DND-41 (cell line): ENCODE results near the gene TADA2A.

Source experiments
- ATAC-seq: fragments of 200-7000 bp; cut with Tn5 transposase; 3 replicates; pipeline ENCODE4 v1.9.1; 2021; ENCODE audit warnings: low read depth; ENCODE audit not compliant: insufficient read depth
- DNase-seq: peaks from one replicate; pipeline ENCODE4 v3.0.0-alpha.2; 2020
- H2AFZ ChIP-seq: 2 replicates; pipeline ENCODE4 v1.6.0; 2012; ENCODE audit warnings: low read depth, low read length
- H3K27ac ChIP-seq: 2 replicates; pipeline ENCODE4 v1.5.1; 2012; ENCODE audit warnings: low read length, inconsistent platforms
- H3K27me3 ChIP-seq: fragments of 200-600 bp; sonication (generic); 2 replicates; pipeline ENCODE4 v1.6.0; 2012; ENCODE audit warnings: low read length, mild to moderate bottlenecking, inconsistent platforms; ENCODE audit not compliant: insufficient read depth, poor library complexity
- H3K36me3 ChIP-seq: 2 replicates; pipeline ENCODE4 v1.5.1; 2012; ENCODE audit warnings: low read length, inconsistent platforms; ENCODE audit not compliant: insufficient read depth
- H3K4me1 ChIP-seq: 2 replicates; pipeline ENCODE4 v1.5.1; 2012; ENCODE audit warnings: mild to moderate bottlenecking, low read length; ENCODE audit not compliant: insufficient read depth
- H3K4me2 ChIP-seq: 2 replicates; pipeline ENCODE4 v1.6.0; 2012; ENCODE audit warnings: mild to moderate bottlenecking, moderate library complexity, low read length, inconsistent platforms; ENCODE audit not compliant: insufficient read depth
- H3K4me3 ChIP-seq, 2 experiments: fragments of 200-600 bp in 1 of 2; shearing (Covaris generic) in 1 of 2; 2 replicates each; pipeline ENCODE4 v1.5.1; 2012 to 2016; ENCODE audit warnings: inconsistent platforms in 2 of 2, low read length in 2 of 2, mild to moderate bottlenecking in 2 of 2, low read depth in 1 of 2, moderate library complexity in 1 of 2
- H3K79me2 ChIP-seq: 2 replicates; pipeline ENCODE4 v1.6.0; 2012; ENCODE audit warnings: low read length, inconsistent platforms; ENCODE audit not compliant: insufficient read depth
- H3K9ac ChIP-seq: 2 replicates; pipeline ENCODE4 v1.6.0; 2012; ENCODE audit warnings: low read depth, mild to moderate bottlenecking, inconsistent platforms, low read length, moderate library complexity
- H3K9me3 ChIP-seq: 2 replicates; pipeline ENCODE4 v1.5.1; 2012; ENCODE audit warnings: low read length, moderate library complexity, mild to moderate bottlenecking, inconsistent platforms; ENCODE audit not compliant: insufficient read depth, severe bottlenecking
- H4K20me1 ChIP-seq: 2 replicates; pipeline ENCODE4 v1.6.0; 2012; ENCODE audit warnings: low read length; ENCODE audit not compliant: insufficient read depth
- EZH2 ChIP-seq: IDR thresholded peaks from 3 replicates; pipeline ENCODE4 v1.6.1; 2012; ENCODE audit warnings: borderline replicate concordance, low read depth, mild to moderate bottlenecking, moderate library complexity, low read length, inconsistent platforms; ENCODE audit not compliant: severe bottlenecking
- TF ChIP-seq, protein P1 (sequence below): IDR thresholded peaks from 2 replicates; pipeline ENCODE4 v1.5.1; 2012; ENCODE audit warnings: borderline replicate concordance, low read length, moderate library complexity, mild to moderate bottlenecking; ENCODE audit not compliant: poor library complexity, severe bottlenecking; ENCODE audit errors: extremely low read depth

TADA2A gene

DNA sequence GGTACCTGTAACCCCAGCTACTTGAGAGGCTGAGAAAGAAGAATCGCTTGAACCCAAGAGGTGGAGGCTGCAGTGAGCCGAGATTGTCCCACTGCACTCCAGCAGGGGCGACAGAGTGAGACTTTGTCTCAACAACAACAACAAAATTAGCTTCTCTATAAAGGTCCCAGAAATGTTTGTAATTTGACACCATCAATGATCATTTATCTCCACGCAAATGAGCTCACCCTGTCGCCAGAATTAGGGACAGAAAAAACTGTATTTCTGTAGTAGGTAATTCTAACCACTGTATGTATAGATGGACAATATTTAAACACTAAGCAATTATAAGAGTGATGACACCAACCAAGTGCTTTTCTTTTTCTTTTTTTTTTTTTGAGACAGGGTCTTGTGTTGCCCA is 20.2 kb upstream of the TADA2A start:
- H2AFZ ChIP-seq = no peak overlapping the region
- no peak for DNase-seq
- no peaks in the 10 kb centered on the region for H3K79me2 ChIP-seq
- no peak overlapping the region for H3K27ac ChIP-seq
- H3K4me1 ChIP-seq = no peaks in the 10 kb centered on the region
- H3K9me3 ChIP-seq = no peaks in the 10 kb centered on the region
- H3K4me2 ChIP-seq = no peak overlapping the region
- H3K4me3 ChIP-seq = no peak overlapping the region
- no peaks in the 10 kb centered on the region for H4K20me1 ChIP-seq
- H3K27me3 ChIP-seq = no peaks in the 10 kb centered on the region
- TF ChIP-seq EZH2 = no peak
- TF ChIP-seq, protein P1, sequence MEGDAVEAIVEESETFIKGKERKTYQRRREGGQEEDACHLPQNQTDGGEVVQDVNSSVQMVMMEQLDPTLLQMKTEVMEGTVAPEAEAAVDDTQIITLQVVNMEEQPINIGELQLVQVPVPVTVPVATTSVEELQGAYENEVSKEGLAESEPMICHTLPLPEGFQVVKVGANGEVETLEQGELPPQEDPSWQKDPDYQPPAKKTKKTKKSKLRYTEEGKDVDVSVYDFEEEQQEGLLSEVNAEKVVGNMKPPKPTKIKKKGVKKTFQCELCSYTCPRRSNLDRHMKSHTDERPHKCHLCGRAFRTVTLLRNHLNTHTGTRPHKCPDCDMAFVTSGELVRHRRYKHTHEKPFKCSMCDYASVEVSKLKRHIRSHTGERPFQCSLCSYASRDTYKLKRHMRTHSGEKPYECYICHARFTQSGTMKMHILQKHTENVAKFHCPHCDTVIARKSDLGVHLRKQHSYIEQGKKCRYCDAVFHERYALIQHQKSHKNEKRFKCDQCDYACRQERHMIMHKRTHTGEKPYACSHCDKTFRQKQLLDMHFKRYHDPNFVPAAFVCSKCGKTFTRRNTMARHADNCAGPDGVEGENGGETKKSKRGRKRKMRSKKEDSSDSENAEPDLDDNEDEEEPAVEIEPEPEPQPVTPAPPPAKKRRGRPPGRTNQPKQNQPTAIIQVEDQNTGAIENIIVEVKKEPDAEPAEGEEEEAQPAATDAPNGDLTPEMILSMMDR = no peak
- H3K9ac ChIP-seq = no peak overlapping the region
- no peak for ATAC-seq
- no peaks in the 10 kb centered on the region for H3K36me3 ChIP-seq

DNA sequence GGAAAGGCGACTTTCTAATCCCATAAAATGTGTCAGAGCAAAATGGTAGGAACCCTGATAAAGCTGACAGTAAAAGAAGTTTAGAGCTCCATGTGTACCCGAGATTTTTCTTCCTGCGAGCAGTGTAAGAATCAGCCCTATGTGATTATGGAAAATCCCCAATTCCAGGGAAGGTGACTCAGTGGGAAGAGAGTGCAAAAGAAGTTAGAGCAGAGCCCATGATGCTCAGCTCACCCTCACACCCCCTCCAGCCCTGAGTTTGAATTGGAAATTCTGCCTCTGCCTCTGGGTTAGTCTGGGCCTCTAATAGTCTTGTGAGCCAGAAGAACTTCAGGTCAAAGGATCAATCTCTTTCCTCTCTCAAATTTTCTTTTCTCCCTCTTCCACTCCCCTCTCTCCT is 18.4 kb upstream of the TADA2A start:
- Histone ChIP-seq H3K4me2 (no peak overlapping the region), H3K27ac (no peak overlapping the region), H3K27me3 (no peaks in the 10 kb centered on the region), H4K20me1 (no peaks in the 10 kb centered on the region), H3K36me3 (no peaks in the 10 kb centered on the region), H3K4me1 (no peaks in the 10 kb centered on the region), H3K79me2 (no peaks in the 10 kb centered on the region), H2AFZ (no peak overlapping the region), H3K4me3 (no peak overlapping the region), H3K9me3 (no peaks in the 10 kb centered on the region), H3K9ac (no peak overlapping the region)
- DNase-seq (no peak), ATAC-seq (no peak)
- TF ChIP-seq, protein P1 = no peak
- no peak for TF ChIP-seq EZH2

DNA sequence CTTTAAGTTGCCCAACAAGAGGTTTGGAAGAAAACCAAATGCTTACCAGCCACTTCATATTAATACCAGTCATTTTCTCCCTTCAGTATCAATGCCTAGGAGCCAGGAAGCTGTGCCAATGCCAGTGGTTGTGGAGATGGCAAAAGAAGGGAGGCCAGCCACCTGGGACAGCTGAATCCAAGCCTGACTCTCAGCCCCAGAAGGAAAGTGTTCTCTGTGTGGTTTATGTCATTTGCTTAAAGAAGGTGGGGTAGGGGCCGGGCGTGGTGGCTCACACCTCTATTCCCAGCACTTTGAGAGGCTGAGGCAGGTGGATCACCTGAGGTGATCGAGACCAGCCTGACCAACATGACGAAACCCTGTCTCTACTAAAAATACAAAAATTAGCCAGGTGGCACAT is 17.5 kb upstream of the TADA2A start:
- no peak for ATAC-seq
- no peak overlapping the region for H2AFZ ChIP-seq
- TF ChIP-seq, protein P1 = no peak
- no peak for TF ChIP-seq EZH2

DNA sequence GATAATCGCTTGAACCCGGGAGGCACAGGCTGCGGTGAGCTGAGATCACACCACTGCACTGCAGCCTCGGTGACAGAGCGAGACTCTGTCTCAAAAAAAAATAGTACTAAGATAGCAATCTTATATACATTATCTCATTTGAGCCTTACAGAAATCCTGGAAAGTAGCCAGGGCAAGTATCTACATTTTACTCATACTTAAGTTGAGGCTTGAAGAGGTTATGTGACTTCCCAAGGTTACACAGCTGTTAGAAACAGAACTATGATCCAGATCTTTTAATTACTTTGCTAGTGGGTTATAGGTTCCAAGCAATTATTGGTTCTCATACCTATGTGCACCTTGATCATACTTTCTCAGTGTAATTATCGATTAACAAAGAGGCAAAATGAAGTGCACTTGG is 15.5 kb upstream of the TADA2A start:
- ATAC-seq = no peak

More for the DNA sequence above, 17.5 kb upstream of the TADA2A start:
- H3K4me2 ChIP-seq = no peak overlapping the region
- H3K36me3 ChIP-seq = no peaks in the 10 kb centered on the region
- no peaks in the 10 kb centered on the region for H3K4me1 ChIP-seq
- no peak for DNase-seq
- H3K9me3 ChIP-seq = no peaks in the 10 kb centered on the region
- no peak overlapping the region for H3K27ac ChIP-seq
- H4K20me1 ChIP-seq = no peaks in the 10 kb centered on the region
- H3K79me2 ChIP-seq = no peaks in the 10 kb centered on the region
- no peak overlapping the region for H3K4me3 ChIP-seq
- no peaks in the 10 kb centered on the region for H3K27me3 ChIP-seq
- no peak overlapping the region for H3K9ac ChIP-seq

More for the DNA sequence above, 15.5 kb upstream of the TADA2A start:
- Histone ChIP-seq H3K4me1 (no peaks in the 10 kb centered on the region), H3K4me3 (no peak overlapping the region), H3K27me3 (no peaks in the 10 kb centered on the region), H3K9me3 (no peaks in the 10 kb centered on the region), H3K36me3 (no peaks in the 10 kb centered on the region), H4K20me1 (no peaks in the 10 kb centered on the region), H3K9ac (no peak overlapping the region), H3K27ac (no peak overlapping the region), H3K79me2 (no peaks in the 10 kb centered on the region), H3K4me2 (no peak overlapping the region), H2AFZ (no peak overlapping the region)
- TF ChIP-seq, protein P1 = no peak
- no peak for TF ChIP-seq EZH2
- no peak for DNase-seq
